ENCODE measurements around the gene SPRR2E.
"Not testable (repeated sequence)": the region's sequence is repeated elsewhere in the genome, so short reads cannot be mapped to it uniquely, and the experiment has no call there.

Gene SPRR2E

DNA sequence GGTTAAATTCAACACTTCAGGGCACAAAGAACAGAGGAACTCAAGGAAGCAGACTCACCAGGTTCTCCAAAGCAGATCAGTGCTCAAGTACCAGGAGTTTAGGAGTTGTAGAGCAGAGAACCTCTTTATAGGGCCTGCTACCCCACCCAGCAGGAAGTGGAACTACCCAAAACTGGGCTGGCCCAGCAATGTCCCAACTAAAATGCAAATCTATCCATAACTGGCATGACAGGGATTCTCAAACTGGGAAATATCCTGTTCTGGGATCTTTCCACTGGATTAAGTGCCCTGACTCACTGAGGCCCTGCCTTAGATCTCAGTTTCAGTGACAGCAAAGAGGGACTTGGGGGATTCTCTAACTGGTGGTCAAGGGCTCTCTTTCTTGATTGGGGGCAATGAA, at the start of gene SPRR2E:
TSS of gene SPRR2E (minus strand) at position 101 of the 400 bp plus-strand sequence. CDS start 775 bp downstream, outside the sequence.
- in situ Hi-C loops (cut with MboI; ENCODE audit: low sequenced_read_pairs) = no loop called here

DNA sequence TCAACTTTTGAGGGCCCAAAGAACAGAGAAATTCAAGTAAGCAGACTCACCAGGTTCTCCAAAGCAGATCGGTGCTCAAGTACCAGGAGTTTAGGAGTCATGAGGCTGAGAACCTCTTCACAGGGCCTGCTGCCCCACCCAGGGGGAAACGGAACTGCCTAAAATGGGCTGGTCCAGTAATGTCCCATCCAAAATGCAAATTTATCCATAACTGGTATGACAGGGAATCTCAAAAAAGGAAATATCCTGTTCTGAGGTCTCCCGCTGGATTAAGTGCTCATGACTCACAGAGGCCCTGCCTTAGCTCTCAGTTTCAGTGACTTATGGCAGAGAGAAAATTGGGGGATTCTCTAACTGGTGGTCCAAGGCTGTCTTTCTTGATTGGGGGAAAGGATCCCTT, 47.1 kb upstream of the SPRR2E start:
- in situ Hi-C loops (cut with MboI; ENCODE audit: low sequenced_read_pairs) = no loop called here

DNA sequence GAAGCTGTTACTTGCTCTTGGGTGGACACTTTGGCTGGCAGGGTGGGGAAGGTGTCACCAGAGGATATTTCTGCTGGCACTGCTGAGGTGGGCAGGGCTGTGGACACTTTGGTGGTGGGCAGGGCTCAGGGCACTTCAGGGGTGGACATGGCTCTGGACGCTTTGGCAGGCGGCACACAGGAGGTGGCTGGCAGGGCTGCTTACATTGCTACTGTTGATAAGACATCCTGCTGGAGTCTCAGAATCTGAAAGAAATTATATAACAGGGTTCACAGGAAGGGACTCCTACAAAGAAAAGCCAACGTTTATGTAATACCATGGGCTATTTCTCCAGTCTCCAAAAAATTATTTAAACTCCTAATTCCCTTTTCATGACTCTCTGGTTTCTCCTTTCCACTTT, 46.2 kb upstream of the SPRR2E start:
- in situ Hi-C loops (cut with MboI; ENCODE audit: low sequenced_read_pairs) = no loop called here

DNA sequence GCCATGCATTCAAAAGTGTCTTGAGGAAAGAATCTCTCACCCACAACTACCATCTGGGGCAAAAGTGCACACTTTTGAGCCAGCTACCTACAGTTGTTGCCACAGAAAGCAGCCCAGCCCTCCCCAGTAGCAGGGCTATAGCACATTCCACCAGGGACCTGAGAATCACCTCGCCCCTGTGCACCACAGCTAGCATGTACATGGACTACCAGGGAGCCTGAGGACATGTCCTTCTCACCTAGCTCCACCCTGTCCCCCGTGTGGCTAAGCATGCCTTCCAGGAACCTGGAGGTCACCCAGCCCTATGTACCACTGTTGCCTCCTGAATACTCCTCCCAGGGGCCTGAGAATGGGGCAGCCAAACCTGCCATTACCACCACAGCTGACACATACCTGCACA, 39.4 kb upstream of the SPRR2E start:
- in situ Hi-C loops (cut with MboI; ENCODE audit: low sequenced_read_pairs) = no loop called here

DNA sequence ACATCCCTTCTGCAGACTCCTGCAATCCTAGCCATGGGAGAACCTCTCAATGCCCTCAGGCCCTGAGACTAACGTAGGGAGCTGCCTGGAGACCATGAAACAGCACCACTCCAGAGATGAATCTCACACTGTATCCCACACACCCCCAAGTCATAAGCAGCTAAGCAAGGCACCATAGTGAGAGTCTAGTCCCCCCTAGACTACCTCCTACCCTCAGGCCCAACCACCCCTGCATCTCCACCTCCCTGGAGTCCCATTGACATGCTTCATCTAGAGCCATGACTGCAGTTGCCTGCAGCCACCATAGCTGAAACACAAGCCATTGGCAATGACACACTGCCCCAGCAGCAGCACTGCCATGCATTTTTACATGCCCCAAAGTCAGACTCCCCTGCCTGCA, 38.9 kb upstream of the SPRR2E start:
- in situ Hi-C loops (cut with MboI; ENCODE audit: low sequenced_read_pairs) = no loop called here

DNA sequence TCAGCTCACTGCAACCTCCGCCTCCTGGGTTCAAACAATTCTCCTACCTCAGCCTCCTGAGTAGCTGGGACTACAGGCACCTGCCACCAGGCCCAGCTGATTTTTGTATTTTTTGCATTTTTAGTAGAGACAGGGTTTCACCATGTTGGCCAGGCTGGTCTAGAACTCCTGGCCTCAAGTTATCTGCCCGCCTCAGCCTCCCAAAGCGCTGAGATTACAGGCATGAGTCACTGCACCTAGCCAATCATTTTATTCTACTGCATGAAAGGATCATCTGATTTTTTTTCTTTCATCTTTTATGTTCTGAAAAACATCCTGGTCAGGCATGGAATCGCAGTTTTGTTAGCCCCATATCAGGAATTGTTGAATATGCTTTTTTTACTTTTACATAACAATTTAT, 34.4 kb upstream of the SPRR2E start:
- in situ Hi-C loops (cut with MboI; ENCODE audit: low sequenced_read_pairs) = not testable (repeated sequence)

DNA sequence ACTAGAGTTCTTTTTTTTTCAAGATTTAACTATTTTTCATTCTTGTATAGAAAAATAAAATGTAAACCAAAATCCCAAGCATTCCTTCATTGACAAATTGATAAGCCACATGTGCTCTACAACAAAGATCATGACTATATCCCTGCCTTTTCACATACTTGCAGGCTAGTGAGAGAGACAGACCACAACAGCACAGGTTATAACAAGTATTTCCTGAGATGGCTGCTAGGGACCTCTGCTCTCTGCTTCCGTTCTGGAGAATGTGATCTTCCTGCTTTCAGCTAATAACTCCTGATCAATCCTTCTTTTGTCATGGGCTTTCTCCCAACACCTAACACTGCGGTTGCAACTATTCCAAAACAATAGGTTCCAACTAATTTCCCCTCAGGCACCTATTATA, 33.0 kb upstream of the SPRR2E start:
- in situ Hi-C loops (cut with MboI; ENCODE audit: low sequenced_read_pairs) = no loop called here

DNA sequence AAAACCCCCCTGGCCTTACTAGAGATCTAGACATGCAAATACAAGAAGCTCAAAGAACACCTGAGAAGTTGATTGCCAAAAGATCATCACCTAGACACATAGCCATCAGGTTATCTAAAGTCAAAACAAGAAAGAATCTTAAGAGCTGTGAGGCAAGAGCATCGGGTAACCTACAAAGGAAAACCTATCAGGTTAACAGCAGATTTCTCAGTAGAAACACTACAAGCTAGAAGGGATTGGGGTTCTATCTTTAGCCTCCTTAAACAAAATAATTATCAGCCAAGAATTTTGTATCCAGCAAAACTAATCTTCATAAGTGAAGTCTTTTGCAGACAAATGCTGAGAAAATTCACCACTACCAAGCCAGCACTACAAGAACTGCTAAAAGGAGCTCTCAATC, 31.2 kb upstream of the SPRR2E start:
- in situ Hi-C loops (cut with MboI; ENCODE audit: low sequenced_read_pairs) = no loop called here

DNA sequence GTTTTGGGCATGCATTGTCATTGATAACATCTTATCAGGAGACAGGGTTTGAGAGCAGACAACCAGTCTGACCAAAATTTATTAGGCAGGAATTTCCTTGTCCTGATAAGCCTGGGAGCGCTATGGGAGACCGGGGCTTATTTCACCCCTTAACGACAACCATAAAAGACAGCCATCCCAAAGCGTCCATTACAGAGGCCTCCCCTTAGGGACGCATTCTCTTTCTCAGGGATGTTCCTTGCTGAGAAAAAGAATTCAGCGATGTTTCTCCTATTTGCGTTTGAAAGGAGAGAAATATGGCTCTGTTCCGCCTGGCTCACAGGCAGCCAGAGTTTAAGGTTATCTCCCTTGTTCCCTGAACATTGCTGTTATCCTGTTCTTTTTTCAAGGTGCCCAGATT, 29.5 kb upstream of the SPRR2E start:
- in situ Hi-C loops (cut with MboI; ENCODE audit: low sequenced_read_pairs) = not testable (repeated sequence)

DNA sequence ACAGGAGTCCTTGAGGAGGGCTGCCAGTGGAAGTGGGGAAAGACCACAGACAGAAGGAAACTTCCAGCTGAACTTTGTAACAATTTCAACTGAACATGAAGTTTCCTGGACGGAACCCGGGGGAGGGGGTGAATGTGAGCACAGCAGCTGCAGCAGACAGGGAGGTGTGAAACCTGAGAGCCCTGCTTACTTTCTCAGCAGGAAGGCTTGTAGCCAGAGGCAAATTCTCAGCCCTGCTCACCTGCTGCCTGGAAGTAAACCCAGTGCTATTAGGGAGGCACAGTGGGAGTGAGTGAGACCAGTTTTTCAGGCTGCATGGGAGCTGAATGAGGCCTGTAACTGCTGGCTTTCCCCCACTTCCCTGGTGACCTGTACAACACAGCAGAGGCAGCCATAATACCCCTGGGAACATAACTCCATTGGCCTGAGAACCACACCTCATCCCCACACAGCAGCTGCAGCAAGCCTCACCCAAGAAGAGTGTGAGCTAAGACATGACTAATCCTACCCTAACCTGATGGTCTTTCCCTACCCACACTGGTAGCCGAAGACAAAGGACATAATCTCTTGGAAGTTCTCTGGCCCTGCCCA, 28.6 kb upstream of the SPRR2E start:
- in situ Hi-C loops (cut with MboI; ENCODE audit: low sequenced_read_pairs) = no loop called here

DNA sequence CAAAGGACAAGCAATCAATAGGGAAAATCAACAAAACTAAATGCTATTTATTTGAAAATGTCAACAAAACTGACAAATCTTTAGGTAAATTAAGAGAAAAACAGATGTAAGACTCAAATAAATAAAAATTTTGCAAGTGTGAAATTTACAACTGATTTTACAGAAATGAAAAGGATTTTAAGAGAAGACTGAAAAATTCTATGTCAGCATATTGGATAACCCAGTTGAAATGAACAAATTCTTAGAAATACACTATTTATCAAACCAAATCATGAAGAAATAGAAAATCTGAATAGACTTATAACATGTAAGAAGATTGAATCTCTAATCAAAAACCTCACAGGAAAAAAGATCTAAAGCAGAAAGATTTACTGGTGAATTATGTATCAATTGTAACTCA, 26.6 kb upstream of the SPRR2E start:
- in situ Hi-C loops (cut with MboI; ENCODE audit: low sequenced_read_pairs) = no loop called here

DNA sequence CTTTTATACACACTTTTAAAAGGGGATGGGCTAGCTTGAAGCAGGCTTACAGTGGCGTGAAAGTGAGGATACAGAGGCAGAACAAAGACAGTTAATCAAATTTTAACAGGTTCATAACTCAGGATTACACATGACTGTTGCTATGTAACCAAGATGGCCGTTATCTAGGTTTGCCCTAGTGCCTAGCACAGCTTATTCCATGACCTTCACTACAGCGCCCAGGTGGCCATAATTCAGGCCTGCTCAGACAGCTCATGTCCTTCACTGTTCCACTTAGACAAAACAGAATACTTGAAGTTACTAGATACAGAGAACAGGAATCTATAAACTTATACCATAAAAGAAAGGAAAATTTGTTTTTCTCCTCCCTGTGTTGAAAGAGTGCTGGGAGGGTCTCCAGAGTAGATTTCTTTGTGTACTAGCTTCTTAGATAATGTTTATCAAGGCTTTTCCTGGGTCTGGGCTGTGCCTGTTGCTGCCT, 25.2 kb upstream of the SPRR2E start:
- in situ Hi-C loops (cut with MboI; ENCODE audit: low sequenced_read_pairs) = no loop called here

DNA sequence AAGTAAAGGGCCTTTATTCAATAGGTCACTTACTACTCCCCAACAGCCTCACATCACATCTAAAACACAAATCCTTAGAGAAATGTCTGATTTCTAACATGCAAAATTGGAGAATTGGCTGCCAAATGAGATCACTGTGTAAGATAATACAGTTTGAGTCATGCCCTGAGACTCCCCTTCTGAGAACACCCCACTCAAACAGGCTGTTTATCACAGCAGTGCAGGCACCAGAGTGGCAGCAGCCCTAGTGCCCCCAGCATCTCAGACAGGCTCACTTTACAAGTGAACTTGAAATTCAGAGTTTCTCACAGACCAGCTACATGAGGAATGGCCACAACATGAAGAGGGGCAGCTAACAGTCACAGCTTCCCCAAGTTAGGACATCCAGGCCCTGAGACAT, 20.9 kb upstream of the SPRR2E start:
- in situ Hi-C loops (cut with MboI; ENCODE audit: low sequenced_read_pairs) = not testable (repeated sequence)

DNA sequence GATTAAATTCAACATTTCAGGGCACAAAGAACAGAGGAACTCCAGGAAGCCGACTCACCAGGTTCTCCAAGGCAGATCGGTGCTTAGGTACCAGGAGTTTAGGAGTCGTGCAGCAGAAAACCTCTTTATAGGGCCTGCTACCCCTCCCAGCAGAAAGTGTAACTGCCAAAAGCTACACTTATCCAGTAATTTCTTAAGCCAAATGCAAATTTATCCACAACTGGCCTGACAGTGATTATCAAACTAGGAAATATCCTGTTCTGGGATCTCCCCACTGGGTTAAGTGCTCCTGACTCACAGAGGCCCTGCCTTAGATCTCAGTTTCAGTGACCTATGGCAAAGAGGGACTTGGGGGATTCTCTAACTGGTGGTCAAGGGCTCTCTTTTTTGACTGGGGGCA, 19.1 kb upstream of the SPRR2E start, which contains the start of gene SPRR2F:
TSS of gene SPRR2F (minus strand) at position 101 of the 400 bp plus-strand sequence. CDS start 783 bp downstream, outside the sequence.
- in situ Hi-C loops (cut with MboI; ENCODE audit: low sequenced_read_pairs) = no loop called here

DNA sequence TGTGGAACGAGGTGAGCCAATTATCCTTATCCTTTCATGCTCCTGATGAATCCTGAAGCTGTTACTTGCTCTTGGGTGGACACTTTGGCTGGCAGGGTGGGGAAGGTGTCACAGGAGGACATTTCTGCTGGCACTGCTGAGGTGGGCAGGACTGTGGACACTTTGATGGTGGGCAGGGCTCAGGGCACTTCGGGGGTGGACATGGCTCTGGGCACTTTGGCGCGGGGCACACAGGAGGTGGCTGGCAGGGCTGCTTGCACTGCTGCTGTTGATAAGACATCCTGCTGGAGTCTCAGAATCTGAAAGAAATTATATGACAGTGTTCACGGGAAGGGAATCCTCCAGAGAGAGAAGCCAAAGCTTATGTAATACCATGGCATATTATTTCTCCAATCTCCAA, 18.1 kb upstream of the SPRR2E start:
- in situ Hi-C loops (cut with MboI; ENCODE audit: low sequenced_read_pairs) = not testable (repeated sequence)

DNA sequence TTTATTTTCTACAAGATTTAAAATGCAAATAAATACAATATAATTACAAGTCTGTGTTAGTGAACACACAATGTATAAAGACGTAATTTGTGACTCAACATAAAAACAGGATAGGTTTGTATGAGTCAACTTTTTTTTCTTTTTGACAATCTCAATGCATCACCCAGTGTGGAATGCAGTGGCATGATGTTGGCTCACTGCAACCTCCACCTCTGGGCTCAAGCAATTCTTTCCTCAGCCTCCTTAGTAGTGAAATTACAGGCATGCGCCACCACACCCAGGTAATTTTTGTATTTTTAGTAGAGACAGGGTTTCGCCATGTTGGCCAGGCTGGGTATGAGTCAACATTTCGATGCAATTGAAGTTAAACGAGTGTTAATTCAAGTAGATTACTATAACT, 5.9 kb upstream of the SPRR2E start:
- in situ Hi-C loops (cut with MboI; ENCODE audit: low sequenced_read_pairs) = no loop called here

DNA sequence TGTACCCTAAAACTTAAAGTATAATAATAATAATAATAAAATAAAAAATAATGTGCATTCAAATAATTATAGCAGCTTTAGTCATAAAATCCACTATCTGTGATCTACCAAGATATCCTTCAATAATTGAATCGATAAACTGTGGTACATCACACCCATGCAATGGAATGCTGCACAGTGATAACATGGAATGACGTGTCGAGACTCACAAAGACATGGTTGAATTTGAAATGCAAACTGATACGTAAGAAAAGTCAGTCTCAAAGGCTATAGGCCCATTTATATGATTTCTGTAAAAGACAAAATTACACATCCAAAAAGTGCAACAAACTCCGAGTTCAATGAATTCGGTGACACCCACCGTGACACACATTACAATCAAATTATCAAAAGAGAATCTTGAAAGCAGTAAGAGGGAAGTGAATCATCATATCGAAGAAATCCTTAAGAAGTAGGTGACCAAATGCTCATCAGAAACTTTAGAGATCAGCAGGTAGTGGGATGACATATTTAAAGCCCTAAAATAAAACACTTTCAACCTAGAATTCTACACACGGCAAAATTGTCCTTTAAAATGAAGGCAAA, 5.2 kb upstream of the SPRR2E start:
- in situ Hi-C loops (cut with MboI; ENCODE audit: low sequenced_read_pairs) = no loop called here

DNA sequence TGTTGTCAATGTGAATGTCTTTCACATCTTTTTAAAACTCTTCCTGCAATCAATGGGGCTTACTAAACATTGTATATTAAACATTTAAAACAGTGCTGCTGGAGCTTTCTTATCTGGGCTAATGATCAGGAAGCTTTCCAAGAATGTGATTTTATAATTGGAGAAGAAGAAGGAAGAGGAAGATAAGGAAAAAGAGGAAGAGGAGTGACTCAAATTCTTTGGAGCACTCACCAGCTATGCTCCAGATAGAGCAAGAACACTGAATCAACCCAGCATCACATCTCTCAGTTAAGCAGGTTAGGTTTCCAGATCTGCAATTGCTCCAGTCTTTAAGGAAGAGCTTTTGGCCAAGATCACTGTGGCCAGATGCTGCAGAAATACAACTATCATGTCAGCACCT, 1.4 kb upstream of the SPRR2E start:
- in situ Hi-C loops (cut with MboI; ENCODE audit: low sequenced_read_pairs) = no loop called here

DNA sequence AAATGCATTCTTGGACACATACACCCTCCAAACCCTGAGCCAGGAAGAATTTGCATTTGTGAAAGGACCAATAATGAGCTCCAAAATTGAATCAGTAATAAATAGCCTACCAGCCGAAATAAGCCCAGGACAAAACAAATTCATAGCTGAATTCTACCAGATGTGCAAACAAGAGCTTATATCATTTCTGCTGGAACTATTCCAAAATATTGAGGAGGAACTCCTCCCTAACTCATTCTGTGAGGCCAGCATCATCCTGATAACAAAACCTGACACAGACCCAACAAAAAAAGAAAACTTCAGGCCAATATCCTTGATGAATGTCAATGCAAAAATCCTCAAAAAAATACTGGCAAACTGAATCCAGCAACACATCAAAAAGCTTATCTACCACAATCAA, 6.7 kb downstream of the SPRR2E start:
- in situ Hi-C loops (cut with MboI; ENCODE audit: low sequenced_read_pairs) = no loop called here

DNA sequence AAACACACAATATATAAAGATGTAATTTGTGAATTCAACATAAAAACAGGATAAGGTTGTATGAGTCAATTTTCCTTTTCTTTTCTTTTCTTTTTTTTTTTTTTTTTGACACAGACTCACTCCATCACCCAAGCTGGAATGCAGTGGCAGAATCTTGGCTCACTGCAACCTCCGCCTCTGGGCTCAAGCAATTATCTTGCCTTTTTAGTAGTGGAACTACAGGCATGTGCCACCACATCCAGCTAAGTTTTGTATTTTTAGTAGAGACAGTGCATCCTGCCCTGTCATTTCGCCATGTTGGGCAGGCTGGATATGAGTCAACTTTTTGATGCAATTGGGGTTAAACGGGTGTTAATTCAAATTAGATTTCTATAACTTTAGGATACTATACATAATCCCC, 12.6 kb downstream of the SPRR2E start:
- in situ Hi-C loops (cut with MboI; ENCODE audit: low sequenced_read_pairs) = no loop called here

DNA sequence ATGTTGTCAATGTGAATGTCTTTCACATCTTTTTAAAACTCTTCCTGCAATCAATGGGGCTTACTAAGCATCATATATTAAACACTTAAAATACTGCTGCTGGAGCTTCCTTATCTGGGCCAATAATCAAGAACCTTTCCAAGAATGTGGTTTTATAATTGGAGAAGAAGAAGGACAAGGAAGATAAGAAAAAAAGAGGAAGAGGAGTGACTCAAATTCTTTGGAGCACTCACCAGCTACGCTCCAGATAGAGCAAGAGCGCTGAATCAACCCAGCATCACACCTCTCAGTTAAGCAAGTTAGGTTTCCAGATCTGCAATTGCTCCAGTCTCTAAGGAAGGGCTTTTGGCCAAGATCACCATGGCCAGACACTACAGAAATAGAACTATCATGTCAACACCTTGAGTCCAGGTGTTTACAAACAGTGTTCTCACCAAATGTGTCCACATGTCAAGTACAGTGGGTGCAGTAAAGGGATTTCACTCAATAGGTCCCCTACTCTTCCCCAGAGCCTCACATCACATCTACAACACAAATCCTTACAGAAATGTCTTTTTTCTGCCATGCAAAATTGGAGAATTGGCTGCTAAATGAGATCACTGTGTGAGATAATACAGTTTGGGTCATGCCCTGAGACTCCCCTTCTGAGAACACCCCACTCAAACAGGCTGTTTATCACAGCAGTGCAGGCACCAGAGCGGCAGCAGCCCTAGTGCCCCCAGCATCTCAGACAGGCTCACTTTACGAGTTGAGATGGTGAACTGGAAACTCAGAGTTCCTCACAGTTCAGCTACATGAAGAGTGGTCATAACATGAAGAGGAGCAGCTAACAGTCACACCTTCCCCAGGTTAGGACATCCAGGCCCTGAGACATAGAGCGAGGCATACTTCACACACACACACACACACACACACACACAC, 21.3 kb downstream of the SPRR2E start:
- in situ Hi-C loops (cut with MboI; ENCODE audit: low sequenced_read_pairs) = no loop called here

DNA sequence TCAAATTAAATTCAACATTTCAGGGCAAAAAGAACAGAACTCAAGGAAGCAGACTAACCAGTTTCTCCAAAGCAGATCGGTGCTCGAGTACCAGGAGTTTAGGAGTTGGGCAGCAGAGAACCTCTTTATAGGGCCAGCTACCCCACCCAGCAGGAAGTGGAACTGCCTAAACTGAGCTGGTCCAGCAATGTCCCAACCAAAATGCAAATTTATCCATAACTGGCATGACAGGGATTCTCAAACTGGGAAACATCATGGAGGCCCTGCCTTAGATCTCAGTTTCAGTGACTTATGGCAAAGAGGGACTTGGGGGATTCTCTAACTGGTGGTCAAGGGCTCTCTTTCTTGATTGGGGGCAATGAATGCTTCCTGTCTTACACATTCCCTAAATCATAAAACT, 22.8 kb downstream of the SPRR2E start, which contains the start of gene SPRR2B:
TSS of gene SPRR2B (minus strand) at position 101 of the 400 bp plus-strand sequence. CDS start 772 bp downstream, outside the sequence.
- in situ Hi-C loops (cut with MboI; ENCODE audit: low sequenced_read_pairs) = no loop called here
